ENCODE data around the gene FZD2.
"Not testable (repeated sequence)": the region's sequence is repeated elsewhere in the genome, so short reads cannot be mapped to it uniquely, and the experiment has no call there.

Gene FZD2

DNA sequence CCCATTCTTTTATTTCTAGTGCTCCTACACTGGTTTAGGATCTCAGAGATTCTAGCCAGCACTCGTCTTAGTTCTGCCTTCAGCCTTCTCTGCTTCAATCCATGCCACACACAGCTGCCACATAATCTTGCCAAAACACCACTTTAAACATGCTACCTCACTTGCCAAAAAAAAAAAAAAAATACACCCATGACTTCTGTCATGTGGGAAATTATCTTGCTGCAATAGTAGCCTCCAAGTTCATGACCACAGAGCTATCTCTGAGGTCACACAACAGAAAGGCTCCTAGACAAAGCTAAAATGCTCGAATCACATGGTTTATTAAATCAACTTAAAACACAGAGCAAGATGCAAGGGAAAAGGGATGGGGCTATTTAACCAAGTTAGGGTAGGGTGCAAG lies 18.1 kb downstream of the FZD2 start:
- DNase-seq (ENCODE audit: low read depth in 2 of 2): no peak

DNA sequence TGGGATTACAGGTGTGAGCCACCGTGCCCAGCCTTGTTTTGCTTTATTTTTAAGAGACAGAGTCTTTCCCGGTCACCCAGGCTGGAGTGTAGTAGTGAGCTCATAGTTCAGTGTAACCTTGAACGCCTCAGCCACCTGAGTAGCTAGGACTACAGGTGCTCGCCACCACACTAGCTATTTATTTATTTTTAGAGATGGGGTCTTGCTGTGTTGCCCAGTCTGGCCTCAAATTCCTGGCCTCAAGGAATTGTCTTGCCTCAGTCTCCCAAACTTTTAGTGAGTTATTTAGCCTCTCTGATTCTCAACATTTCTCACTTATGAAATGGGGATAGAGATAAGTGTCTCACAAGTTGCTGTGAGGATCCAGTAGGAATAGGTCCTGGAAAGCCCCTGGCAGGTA lies 21.7 kb downstream of the FZD2 start:
- no peak for DNase-seq (ENCODE audit: low read depth in 2 of 2)

DNA sequence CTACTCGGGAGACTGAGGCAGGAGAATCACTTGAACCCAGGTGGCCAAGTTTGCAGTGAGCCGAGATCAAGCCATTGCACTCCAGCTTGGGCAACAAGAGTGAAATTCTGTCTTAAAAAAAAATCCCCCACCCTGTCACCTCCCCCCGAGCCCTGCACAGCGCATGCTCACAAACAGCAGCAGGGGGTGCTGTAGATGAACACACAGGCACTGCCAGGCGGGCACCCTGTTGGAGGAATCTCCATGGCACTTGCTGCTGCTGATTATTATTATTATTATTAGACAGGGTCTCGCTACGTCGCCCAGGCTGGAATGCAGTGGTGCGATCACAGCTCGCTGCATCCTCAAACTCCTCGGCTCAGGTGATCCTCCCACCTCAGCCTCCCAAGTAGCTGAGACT lies 24.6 kb downstream of the FZD2 start:
- no peak for DNase-seq (ENCODE audit: low read depth in 2 of 2)

DNA sequence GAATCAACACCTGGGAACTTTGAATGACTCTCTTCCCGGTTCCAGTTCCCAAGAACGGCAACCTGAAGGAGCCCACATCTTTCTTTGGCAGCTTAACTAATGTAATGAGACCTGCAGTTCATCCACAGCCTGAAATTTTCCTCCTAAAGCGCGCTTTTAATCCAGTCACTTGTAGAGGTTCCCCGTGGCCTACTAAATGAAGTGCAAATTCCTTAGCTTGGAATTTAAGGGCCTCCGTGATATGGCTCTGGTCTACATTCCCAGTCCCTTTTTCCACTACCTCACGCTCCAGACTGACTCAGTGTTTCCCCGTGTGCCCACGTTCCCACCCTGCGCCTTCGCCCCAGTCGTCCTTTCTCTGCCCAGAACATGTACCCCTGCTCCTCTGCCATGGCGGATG lies 27.2 kb downstream of the FZD2 start:
- DNase-seq (ENCODE audit: low read depth in 2 of 2): no peak

DNA sequence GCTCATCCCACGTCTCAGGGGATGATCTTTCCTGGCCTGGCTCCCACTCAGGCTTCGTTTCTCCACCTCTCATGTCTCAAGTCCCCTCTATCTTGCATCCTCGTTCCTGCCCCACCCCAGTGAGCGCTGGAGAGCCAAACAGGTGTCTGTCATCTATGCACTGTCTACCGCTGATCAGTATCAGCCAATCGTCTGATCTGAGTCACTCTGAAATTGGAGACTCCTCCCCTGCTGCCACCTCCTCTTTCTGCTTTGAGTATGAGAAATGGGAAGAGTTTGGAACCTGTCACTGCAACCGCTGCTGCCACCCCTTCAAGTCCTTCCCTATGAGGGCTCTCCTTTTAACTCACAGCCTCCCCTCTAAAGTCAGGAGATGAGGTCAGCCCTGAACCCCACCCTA lies 28.0 kb downstream of the FZD2 start:
- DNase-seq (ENCODE audit: low read depth in 2 of 2): no peak

DNA sequence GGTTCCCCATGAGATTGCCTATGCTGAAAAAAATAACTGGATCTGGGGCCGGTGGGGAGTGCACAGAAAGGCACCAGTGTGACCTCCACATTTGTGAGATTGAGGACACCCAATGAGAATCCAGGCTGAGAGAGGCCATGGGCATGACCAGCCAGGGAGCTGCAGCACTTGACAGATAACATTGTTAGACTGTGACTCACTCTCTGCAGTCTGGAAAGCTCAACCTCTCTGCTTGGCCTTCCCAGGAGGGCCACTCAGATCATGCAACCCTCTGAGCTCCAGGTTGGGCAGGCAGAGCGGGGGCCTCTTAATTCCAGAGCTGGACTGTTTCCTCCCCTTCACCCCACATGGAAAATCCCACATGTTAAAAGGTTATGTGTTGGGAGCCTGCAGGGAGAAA lies 30.1 kb downstream of the FZD2 start:
- DNase-seq (ENCODE audit: low read depth in 2 of 2): no peak

DNA sequence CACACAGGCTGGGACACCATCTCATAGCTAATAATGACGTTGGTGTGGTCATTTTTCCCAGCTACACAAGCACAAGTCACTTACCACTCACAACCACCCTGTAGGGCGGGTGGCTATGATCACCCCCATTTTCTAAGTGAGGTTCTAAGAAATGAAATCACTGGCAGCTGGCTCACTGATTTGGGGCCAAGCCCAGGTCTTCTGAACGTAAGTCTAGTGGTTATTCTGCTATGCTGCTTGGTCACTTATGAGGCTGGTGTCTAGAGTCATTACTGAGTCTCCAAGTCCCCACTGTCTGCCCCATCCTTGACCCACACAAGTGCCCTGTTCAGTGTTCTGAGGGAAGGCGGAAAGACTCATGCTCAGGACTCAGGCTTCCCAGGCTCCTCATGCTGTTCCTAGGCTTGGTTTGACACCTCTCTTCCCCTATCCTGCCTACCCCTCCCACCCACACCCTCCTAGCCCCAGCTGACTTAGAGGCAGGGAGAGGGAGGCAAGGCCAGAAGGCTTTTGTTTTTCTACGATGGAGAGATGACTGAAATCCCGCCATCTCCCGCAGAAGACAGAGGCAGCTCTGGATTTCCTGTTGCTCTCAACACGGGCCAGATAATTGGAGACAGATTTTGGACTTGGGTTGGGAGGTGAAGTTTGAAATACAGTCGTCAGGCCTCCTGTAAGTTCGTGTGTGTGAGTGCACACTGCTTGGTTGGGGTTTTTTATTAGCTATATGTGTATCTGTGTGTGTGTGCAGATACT lies 32.2 kb downstream of the FZD2 start:
- no peak for DNase-seq (ENCODE audit: low read depth in 2 of 2)

DNA sequence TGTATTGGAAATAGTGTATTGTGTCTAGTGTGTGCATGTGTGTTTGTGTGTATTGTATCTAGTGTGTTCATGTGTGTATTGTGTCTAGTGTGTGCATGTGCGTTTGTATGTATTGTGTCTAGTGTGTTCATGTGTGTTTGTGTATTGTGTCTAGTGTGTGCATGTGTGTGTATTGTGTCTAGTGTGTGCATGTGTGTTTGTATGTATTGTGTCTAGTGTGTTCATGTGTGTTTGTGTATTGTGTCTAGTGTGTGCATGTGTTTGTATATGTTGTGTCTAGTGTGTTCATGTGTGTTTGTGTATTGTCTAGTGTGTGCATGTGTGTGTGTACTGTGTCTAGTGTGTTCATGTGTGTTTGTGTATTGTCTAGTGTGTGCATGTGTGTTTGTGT lies 32.8 kb downstream of the FZD2 start:
- not testable (repeated sequence) for DNase-seq (ENCODE audit: low read depth in 2 of 2)

DNA sequence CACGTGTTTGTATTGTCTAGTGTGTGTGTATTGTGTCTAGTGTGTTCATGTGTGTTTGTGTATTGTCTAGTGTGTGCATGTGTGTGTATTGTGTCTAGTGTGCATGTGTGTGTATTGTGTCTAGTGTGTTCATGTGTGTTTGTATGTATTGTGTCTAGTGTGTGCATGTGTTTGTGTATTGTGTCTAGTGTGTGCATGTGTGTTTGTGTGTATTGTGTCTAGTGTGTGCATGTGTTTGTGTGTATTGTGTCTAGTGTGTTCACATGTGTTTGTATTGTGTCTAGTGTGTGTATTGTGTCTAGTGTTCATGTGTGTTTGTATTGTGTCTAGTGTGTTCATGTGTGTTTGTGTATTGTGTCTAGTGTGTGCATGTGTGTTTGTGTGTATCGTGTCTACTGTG lies 33.5 kb downstream of the FZD2 start:
- not testable (repeated sequence) for DNase-seq (ENCODE audit: low read depth in 2 of 2)

DNA sequence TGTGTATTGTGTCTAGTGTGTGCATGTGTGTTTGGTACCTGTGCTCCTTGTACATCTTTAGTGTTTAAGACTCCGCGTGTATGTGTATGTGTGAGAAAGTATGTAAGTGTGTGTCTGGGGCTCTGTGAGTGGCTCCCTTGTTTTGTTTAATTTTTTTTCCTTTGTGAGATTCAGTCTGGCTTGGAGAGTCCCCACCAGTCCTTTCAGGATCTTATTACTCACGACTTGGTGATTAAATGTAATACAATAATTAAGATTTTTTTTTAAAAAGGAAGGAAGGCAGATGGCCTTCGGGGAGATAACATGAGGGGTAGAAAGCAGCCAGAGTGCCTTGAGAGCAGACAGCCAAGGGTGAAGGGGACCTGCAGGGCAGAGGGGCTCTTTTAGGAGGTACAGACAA lies 33.9 kb downstream of the FZD2 start:
- no peak for DNase-seq (ENCODE audit: low read depth in 2 of 2)

DNA sequence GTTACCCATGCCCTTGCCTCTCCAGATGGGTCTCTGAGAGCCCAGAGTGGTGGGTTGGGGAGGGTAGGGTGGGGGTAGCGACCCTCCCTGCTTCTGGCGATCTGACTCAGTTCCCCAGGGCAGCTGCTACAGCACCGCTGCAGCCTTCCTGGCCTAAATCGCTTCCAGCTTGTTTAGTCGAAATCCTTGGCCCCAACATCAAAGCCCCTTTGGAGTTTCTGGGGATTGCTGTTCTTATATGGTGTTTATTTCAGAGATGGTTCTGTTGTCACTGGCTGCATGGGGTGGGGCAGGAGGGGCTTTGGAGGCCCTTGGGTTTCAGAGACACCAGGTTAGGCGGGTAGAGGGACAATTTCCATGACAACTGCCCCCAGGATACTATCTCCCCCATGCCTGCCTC lies 35.9 kb downstream of the FZD2 start:
- no peak for DNase-seq (ENCODE audit: low read depth in 2 of 2)

DNA sequence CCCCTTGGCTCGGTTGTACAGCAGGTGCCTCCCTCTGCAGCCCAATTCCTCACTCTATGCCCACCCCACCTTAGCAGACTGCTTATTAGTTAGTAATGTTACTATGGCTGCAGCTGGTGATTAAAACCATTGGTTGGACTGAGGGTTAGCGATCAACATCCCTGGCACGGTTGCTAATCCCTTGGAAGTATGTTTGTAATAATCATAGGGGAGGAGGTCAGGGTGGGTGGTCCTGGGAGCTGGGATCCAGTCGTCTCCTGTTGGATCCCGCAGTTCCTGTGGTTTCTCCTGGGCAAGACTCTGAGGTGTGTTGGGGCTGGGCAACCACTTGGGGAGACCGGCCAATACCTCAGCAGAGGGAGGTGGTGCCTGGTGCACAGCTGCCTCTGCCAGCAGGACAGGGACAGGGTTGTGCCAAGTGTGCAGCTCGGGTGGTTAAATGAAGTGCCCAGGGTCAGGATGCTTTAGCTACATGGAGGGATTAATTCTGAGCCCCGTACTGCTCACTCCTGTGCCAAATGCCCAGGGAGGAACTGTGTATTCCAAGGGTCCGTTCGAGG lies 38.0 kb downstream of the FZD2 start:
- no peak for DNase-seq (ENCODE audit: low read depth in 2 of 2)

DNA sequence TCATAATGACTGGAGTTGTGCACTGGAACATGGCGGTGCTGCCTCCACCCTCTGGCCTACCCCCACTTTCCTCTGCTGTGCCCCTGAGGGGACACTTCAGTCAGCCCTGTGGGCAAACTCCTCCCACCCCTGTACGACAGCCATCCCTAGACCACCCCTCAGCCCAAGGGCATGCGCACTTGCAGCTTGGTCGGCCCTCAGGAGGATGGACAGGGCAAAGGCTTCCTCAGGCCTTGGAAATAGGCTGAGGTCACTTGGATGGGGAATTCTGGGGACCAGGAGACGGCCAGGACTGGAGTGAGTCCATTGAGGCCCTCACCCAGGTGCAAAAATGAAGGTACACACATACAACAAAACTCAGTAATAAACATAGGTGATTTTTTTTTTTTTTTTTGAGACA lies 41.0 kb downstream of the FZD2 start:
- no peak for DNase-seq (ENCODE audit: low read depth in 2 of 2)

DNA sequence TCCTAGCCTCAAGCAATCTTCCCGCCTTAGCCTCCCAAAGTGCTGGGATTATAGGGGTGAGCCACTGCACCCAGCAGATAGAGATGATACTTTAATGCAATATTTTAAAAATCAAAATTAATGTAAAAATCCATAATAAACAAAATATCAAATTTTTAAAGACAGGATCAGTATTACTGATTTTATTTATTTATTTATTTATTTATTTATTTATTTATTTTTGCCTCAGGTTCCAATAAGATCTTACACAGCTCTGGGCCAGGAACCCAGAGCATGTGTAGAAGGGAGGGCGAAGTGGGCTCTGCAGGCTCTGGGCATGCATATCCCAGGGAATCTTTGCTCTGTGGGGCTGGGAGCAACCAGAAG lies 41.6 kb downstream of the FZD2 start:
- no peak for DNase-seq (ENCODE audit: low read depth in 2 of 2)

DNA sequence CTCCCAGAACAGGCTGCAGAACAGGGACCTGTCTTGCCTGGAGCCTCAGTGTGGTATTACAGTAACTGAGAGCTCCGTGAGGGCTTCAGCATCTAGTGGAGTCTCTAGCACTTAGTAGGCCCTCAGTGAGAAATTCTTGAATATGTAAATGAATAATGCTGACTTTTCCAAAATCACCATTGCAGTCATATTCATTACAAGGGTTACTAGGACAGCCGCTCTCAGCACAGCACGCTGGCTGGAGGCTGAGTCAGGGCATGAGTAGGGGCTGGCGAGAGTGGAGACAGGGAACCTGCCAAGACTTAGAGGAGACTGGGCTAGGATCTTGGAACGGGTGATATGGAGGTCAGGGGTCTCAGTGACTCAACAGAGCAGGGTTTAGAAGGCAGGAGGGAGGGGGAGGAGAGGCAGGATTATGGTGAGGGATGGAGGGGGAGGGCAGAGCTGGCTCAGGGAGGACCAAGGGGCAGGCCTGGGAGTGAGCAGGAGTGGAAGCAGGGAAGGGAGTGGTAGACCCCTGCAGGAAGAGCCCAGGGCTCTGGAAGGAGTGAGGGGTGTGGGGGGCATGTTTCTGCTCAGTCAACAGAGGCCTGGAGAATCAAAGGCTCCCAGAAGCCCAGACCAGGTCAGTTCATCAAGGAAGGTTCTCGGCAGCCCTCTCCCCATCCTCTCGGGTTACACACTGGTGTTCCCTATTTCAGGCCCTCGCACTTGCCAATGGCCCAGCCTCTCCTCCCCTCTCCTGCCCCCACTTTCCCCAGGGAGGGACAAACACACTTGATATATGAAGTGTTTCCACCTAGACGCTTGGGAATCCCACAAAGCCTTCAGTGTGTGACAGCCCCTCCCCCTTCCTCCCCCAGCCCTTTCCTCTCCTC lies 42.3 kb downstream of the FZD2 start:
- no peak for DNase-seq (ENCODE audit: low read depth in 2 of 2)

DNA sequence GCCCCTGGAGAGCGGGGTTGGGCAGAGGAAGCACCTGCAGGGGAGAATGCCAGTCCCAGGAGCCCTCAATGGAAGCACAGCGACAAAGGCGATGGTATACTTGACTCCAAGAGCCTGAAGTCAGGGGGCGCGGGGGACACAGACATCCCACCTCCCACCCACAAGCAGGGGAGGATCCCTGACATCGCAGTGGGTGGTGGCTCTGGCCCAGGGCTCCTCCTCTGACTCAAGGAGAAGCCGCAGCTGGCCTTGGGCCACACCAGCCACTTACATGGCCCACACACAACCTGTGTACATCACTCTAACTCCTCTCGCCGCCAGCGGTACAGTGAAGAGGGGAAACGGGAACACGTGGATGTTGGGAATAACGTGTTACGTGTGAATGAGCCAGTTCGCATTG lies 44.3 kb downstream of the FZD2 start:
- no peak for DNase-seq (ENCODE audit: low read depth in 2 of 2)

DNA sequence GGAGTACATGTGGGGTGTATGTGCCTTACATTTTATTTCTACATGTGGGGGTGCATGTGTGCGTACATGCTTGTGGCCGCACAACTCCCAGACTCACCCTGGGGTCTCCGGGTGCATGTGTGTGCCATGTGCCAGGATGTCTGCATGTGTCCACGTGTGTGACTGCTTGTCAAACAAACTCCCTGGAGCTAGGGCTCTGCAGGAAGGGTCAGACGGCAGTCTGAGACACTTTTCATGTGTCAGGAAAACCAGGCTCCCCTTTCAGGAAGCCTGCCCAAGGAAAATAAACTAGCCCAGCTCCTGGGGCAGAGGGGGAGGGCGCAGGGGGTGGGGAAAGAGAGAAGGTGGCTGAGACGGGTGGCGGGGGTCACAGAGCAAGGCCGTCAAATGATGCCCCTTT lies 44.7 kb downstream of the FZD2 start:
- DNase-seq (ENCODE audit: low read depth in 2 of 2): no peak

DNA sequence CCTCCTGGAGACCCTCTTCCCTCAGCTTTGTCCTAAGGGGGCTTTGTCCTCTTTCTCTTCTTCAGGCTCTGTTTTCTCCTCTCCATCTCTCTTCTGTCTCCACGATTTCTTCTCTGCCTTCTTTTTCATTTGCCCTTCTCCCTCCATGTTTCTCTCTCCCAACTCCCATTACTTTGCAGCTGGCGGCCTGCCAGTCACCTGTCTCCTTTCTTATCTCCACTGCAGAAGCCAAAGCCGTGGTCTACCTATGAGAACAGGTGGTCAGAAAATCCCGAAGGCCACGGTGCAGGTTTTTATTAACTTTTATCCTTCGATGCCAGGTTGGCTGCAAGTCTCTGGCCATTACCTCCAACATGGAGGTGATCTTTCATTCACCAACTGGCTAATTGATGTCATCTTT lies 45.1 kb downstream of the FZD2 start:
- no peak for DNase-seq (ENCODE audit: low read depth in 2 of 2)

DNA sequence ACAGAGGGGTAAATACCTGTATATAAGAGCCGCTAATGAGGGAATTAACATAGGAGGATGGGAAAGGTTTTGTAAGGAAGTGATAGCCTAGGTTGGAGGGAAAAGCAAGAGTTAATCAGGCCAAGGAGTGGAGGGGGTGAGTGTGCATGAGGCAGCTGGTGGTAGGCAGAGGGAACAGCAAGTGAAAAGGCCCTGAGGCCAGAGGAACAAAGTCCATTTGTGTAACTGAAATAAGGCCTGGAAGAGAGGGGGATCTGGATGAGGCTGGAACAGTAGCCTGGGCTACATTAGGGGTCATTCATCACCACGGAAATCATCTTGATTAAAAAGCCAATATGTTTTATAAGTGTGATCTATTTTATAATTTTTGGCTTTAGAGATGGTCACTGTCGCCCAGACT lies 45.7 kb downstream of the FZD2 start:
- DNase-seq (ENCODE audit: low read depth in 2 of 2): no peak

DNA sequence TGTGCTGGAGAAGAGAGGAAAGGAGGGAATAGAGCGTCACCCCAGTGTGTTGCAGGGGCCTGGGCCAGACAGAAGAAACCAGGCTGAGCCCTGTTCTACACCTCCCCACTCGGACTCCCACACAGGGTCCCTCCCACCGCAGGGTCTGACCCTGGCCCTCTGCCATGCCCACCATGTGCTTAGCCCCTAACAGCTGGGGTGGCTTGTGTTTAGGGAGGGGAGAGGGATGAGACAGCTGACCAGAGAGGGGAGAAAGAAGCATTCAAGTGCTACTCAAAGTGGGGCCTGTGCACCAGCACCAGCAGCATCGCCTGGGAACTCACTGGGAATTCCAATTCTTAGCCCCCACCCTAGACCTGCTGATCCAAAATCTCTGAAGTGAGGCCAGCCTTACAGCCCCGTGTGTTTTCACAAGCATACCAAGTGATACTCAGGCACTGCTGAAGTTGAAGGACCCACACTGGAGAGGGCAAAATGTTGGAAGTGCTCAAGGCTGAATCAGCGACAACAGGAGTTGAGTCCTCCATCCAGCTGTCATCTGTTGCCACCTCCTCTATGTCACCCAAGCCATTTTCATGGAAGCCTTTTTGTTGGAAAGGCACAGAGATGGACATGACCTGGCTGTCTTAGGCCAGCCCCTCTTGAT lies 47.0 kb downstream of the FZD2 start:
- DNase-seq (ENCODE audit: low read depth in 2 of 2): no peak

DNA sequence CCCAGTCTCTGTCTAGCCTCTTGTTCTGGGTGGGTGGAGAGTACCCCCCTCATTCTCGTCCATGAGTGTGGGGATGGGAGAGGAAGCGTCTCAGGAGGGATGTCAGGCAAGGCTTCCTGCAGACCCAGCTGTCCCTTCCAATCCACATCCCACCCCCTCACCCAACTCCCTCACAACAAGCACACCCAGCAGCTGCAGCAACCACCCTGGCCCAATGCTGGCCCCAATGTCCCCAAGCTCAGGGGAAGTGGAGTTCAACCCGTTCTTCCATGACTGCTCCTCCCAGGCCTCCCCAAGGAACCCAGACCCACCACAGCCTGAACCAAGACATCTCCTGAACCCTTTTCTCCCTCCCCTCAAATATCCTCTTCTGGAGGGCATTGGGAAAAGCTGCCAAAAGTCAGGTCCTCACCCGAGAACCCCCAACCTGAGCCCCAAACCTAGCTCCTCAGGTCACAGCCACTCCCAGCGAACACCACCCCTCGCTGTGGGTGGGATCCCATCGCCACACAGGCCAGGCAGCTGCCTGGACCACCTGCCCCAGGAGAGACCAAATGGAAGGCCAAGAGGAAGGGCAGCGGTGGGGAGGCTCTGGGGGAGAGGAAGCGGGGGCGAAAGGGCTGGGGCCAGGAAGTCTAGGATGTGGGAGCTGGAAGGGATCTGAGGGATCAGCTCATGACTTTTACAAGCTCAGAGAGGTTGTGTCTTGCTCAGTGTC lies 47.6 kb downstream of the FZD2 start:
- DNase-seq (ENCODE audit: low read depth in 2 of 2): no peak

DNA sequence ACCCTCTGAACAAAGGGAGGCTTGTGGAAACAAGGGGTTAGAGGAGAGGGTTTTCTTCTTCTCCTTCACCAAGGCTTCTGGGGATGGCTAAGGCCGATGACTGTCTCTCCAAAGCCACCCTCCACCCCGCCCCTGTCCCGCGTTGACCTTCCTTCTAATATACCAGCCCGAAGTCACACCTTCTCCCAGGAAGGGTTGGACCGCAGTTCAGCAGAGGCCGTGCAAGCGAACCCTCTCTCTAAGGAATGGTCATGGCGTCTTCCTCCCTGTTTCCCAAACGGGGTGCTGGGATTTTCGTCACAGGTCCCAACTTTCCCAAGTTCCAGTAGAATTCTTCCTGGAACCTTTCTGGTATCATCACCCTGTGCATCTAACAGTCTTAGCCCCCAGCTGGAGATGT lies 49.4 kb downstream of the FZD2 start:
- DNase-seq (ENCODE audit: low read depth in 2 of 2): no peak
